WTC11 (cell line): Measurements from ENCODE around the gene GPR18.

ENCODE experiments used
- FOXJ3 ChIP-seq: sonication (generic); formaldehyde crosslinking; IDR thresholded peaks from 2 replicates; pipeline ENCODE4 v1.9.0; 2021; ENCODE audit warnings: missing genetic modification reagents, mild to moderate bottlenecking, borderline replicate concordance
- GABPB1 ChIP-seq: sonication (generic); formaldehyde crosslinking; IDR thresholded peaks from 2 replicates; pipeline ENCODE4 v1.8.1; 2023; ENCODE audit warnings: mild to moderate bottlenecking, missing genetic modification reagents
- NFYB ChIP-seq: sonication (generic); formaldehyde crosslinking; conservative IDR thresholded peaks from 2 replicates; pipeline ENCODE4 v1.8.0; 2022; ENCODE audit warnings: low read depth, missing genetic modification reagents
- SP1 ChIP-seq: sonication (generic); formaldehyde crosslinking; conservative IDR thresholded peaks from 2 replicates; pipeline ENCODE4 v1.8.1; 2022; ENCODE audit warnings: missing genetic modification reagents
- ZNF138 ChIP-seq: sonication (generic); formaldehyde crosslinking; conservative IDR thresholded peaks from 2 replicates; pipeline ENCODE4 v1.8.1; 2022; ENCODE audit warnings: mild to moderate bottlenecking, moderate library complexity, missing genetic modification reagents
- ZNF263 ChIP-seq: sonication (generic); formaldehyde crosslinking; IDR thresholded peaks from 2 replicates; pipeline ENCODE4 v1.8.1; 2022; ENCODE audit warnings: low read depth, mild to moderate bottlenecking, moderate library complexity, missing genetic modification reagents
- TF ChIP-seq, protein P1 (sequence below): fragments of 200-600 bp; IDR thresholded peaks from 2 replicates; pipeline ENCODE4 v1.8.0; 2022; ENCODE audit warnings: antibody characterized with exemption
- TF ChIP-seq, protein P2 (sequence below): sonication (generic); formaldehyde crosslinking; IDR thresholded peaks from 2 replicates; pipeline ENCODE4 v1.8.1; 2023; ENCODE audit warnings: mild to moderate bottlenecking, missing genetic modification reagents, borderline replicate concordance
- TF ChIP-seq, protein P3 (sequence below): sonication (generic); formaldehyde crosslinking; conservative IDR thresholded peaks from 2 replicates; pipeline ENCODE4 v1.8.1; 2023; ENCODE audit warnings: mild to moderate bottlenecking, low read depth, missing genetic modification reagents, moderate library complexity
- TF ChIP-seq, protein P4 (sequence below): sonication (generic); formaldehyde crosslinking; IDR thresholded peaks from 2 replicates; pipeline ENCODE4 v1.8.1; 2022; ENCODE audit warnings: missing genetic modification reagents, borderline replicate concordance
- TF ChIP-seq, protein P5 (sequence below): sonication (generic); formaldehyde crosslinking; IDR thresholded peaks from 2 replicates; pipeline ENCODE4 v1.8.1; 2022; ENCODE audit warnings: low read depth, missing genetic modification reagents, borderline replicate concordance
- TF ChIP-seq, protein P6 (sequence below): sonication (generic); formaldehyde crosslinking; IDR thresholded peaks from 2 replicates; pipeline ENCODE4 v1.8.0; 2023; ENCODE audit warnings: missing genetic modification reagents
- TF ChIP-seq, protein P7 (sequence below): sonication (generic); formaldehyde crosslinking; conservative IDR thresholded peaks from 2 replicates; pipeline ENCODE4 v1.8.1; 2022; ENCODE audit warnings: mild to moderate bottlenecking, missing genetic modification reagents

DNA sequence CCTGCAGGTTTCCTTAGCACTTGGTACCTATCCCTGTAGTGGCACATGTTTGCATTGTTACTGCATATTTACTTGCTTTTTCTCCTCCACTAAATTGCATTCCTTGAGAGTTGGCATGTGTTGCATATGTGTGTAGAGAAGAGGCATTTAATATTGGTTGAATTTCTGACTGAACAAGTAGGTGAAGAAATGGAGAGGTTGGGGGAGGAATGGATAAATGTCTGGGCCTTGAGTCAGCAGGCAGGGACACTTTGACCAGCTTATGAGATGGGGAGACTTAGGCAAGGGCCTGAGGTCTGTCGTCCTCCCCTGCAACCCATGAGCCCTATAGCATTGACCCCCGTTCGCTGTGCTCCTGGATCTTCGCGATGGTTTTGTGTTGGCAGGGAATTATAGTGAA lies 2.0 kb upstream of the GPR18 start:
- TF ChIP-seq FOXJ3, result no peak
- no peak for TF ChIP-seq NFYB (CRISPR knock-in tag)
- TF ChIP-seq, protein P1, sequence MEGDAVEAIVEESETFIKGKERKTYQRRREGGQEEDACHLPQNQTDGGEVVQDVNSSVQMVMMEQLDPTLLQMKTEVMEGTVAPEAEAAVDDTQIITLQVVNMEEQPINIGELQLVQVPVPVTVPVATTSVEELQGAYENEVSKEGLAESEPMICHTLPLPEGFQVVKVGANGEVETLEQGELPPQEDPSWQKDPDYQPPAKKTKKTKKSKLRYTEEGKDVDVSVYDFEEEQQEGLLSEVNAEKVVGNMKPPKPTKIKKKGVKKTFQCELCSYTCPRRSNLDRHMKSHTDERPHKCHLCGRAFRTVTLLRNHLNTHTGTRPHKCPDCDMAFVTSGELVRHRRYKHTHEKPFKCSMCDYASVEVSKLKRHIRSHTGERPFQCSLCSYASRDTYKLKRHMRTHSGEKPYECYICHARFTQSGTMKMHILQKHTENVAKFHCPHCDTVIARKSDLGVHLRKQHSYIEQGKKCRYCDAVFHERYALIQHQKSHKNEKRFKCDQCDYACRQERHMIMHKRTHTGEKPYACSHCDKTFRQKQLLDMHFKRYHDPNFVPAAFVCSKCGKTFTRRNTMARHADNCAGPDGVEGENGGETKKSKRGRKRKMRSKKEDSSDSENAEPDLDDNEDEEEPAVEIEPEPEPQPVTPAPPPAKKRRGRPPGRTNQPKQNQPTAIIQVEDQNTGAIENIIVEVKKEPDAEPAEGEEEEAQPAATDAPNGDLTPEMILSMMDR, result no peak
- no peak for TF ChIP-seq SP1 (CRISPR knock-in tag)
- TF ChIP-seq, protein P2, sequence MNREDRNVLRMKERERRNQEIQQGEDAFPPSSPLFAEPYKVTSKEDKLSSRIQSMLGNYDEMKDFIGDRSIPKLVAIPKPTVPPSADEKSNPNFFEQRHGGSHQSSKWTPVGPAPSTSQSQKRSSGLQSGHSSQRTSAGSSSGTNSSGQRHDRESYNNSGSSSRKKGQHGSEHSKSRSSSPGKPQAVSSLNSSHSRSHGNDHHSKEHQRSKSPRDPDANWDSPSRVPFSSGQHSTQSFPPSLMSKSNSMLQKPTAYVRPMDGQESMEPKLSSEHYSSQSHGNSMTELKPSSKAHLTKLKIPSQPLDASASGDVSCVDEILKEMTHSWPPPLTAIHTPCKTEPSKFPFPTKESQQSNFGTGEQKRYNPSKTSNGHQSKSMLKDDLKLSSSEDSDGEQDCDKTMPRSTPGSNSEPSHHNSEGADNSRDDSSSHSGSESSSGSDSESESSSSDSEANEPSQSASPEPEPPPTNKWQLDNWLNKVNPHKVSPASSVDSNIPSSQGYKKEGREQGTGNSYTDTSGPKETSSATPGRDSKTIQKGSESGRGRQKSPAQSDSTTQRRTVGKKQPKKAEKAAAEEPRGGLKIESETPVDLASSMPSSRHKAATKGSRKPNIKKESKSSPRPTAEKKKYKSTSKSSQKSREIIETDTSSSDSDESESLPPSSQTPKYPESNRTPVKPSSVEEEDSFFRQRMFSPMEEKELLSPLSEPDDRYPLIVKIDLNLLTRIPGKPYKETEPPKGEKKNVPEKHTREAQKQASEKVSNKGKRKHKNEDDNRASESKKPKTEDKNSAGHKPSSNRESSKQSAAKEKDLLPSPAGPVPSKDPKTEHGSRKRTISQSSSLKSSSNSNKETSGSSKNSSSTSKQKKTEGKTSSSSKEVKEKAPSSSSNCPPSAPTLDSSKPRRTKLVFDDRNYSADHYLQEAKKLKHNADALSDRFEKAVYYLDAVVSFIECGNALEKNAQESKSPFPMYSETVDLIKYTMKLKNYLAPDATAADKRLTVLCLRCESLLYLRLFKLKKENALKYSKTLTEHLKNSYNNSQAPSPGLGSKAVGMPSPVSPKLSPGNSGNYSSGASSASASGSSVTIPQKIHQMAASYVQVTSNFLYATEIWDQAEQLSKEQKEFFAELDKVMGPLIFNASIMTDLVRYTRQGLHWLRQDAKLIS (CRISPR knock-in tag), result no peak
- TF ChIP-seq, protein P3, sequence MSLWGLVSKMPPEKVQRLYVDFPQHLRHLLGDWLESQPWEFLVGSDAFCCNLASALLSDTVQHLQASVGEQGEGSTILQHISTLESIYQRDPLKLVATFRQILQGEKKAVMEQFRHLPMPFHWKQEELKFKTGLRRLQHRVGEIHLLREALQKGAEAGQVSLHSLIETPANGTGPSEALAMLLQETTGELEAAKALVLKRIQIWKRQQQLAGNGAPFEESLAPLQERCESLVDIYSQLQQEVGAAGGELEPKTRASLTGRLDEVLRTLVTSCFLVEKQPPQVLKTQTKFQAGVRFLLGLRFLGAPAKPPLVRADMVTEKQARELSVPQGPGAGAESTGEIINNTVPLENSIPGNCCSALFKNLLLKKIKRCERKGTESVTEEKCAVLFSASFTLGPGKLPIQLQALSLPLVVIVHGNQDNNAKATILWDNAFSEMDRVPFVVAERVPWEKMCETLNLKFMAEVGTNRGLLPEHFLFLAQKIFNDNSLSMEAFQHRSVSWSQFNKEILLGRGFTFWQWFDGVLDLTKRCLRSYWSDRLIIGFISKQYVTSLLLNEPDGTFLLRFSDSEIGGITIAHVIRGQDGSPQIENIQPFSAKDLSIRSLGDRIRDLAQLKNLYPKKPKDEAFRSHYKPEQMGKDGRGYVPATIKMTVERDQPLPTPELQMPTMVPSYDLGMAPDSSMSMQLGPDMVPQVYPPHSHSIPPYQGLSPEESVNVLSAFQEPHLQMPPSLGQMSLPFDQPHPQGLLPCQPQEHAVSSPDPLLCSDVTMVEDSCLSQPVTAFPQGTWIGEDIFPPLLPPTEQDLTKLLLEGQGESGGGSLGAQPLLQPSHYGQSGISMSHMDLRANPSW, result no peak
- TF ChIP-seq, protein P4, sequence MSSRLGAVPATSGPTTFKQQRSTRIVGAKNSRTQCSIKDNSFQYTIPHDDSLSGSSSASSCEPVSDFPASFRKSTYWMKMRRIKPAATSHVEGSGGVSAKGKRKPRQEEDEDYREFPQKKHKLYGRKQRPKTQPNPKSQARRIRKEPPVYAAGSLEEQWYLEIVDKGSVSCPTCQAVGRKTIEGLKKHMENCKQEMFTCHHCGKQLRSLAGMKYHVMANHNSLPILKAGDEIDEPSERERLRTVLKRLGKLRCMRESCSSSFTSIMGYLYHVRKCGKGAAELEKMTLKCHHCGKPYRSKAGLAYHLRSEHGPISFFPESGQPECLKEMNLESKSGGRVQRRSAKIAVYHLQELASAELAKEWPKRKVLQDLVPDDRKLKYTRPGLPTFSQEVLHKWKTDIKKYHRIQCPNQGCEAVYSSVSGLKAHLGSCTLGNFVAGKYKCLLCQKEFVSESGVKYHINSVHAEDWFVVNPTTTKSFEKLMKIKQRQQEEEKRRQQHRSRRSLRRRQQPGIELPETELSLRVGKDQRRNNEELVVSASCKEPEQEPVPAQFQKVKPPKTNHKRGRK (CRISPR knock-in tag), result no peak
- TF ChIP-seq, protein P5, sequence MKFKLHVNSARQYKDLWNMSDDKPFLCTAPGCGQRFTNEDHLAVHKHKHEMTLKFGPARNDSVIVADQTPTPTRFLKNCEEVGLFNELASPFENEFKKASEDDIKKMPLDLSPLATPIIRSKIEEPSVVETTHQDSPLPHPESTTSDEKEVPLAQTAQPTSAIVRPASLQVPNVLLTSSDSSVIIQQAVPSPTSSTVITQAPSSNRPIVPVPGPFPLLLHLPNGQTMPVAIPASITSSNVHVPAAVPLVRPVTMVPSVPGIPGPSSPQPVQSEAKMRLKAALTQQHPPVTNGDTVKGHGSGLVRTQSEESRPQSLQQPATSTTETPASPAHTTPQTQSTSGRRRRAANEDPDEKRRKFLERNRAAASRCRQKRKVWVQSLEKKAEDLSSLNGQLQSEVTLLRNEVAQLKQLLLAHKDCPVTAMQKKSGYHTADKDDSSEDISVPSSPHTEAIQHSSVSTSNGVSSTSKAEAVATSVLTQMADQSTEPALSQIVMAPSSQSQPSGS (CRISPR knock-in tag), result no peak
- TF ChIP-seq, protein P6, sequence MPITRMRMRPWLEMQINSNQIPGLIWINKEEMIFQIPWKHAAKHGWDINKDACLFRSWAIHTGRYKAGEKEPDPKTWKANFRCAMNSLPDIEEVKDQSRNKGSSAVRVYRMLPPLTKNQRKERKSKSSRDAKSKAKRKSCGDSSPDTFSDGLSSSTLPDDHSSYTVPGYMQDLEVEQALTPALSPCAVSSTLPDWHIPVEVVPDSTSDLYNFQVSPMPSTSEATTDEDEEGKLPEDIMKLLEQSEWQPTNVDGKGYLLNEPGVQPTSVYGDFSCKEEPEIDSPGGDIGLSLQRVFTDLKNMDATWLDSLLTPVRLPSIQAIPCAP (CRISPR knock-in tag), result no peak
- TF ChIP-seq ZNF138 (CRISPR knock-in tag), result no peak
- no peak for TF ChIP-seq ZNF263 (CRISPR knock-in tag)
- TF ChIP-seq, protein P7, sequence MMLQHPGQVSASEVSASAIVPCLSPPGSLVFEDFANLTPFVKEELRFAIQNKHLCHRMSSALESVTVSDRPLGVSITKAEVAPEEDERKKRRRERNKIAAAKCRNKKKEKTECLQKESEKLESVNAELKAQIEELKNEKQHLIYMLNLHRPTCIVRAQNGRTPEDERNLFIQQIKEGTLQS (CRISPR knock-in tag), result no peak
- no peak for TF ChIP-seq GABPB1 (CRISPR knock-in tag)
